Measurements from ENCODE around the gene S100A11. TPM values are rescaled to one million over a fixed set of nuclear protein-coding genes. Genes with fewer than 3 reads are reported as not detected.

S100A11 gene
- polyA plus RNA-seq, 3 donors = 1,184 to 3,364 (median 2,621) TPM

- H3K27ac Mint-ChIP-seq = no peak overlapping the region
- H3K9me3 ChIP-seq (replicated peaks in 1 of 2; ENCODE audit: control insufficient read depth in 1 of 2, insufficient read depth in 1 of 2, low read length in 2 of 2) = no peaks in the 10 kb centered on the region
- no peak for TF ChIP-seq CTCF (IDR thresholded peaks at IDR 0.05)
- H3K36me3 Mint-ChIP-seq = no peaks in the 10 kb centered on the region
- no peaks in the 10 kb centered on the region for H3K36me3 ChIP-seq (replicated peaks in 1 of 2; ENCODE audit: control insufficient read depth in 1 of 2, insufficient read depth in 2 of 2, low read length in 2 of 2)
- H3K4me1 Mint-ChIP-seq = no peaks in the 10 kb centered on the region
- peaks cover 8 to 46% (median 10%) of the 10 kb centered on the region in 3 donors for H3K27me3 Mint-ChIP-seq (ENCODE audit: low read depth in 3 of 3)
- DNase-seq = no peak
- H3K9me3 Mint-ChIP-seq = peaks cover 0 to 2% (median 0%) of the 10 kb centered on the region in 7 donors
- H3K27ac ChIP-seq (ENCODE audit: low read depth in 1 of 2, low read length in 2 of 2) = no peak overlapping the region
- no peaks in the 10 kb centered on the region for H4K20me1 ChIP-seq (ENCODE audit: insufficient read depth, low read length)
- H3K4me3 Mint-ChIP-seq = no peak overlapping the region
- no peak overlapping the region for H2AFZ ChIP-seq (ENCODE audit: insufficient read depth, low read depth, low read length, poor library complexity, severe bottlenecking)
- H3K79me2 ChIP-seq (ENCODE audit: insufficient read depth, low read length) = no peaks in the 10 kb centered on the region
- H3K27me3 ChIP-seq (ENCODE audit: control insufficient read depth in 2 of 2, insufficient read depth in 2 of 2, low read length in 2 of 2) = peaks cover 10 to 11% of the 10 kb centered on the region in 2 donors
- no peak overlapping the region for H3K9ac ChIP-seq (ENCODE audit: insufficient read depth, low read length, poor library complexity, severe bottlenecking)
- H3K4me2 ChIP-seq (replicated peaks; ENCODE audit: extremely low read depth, low read length, poor library complexity, severe bottlenecking) = no peak overlapping the region
- H3K4me1 ChIP-seq (ENCODE audit: control insufficient read depth in 1 of 2, insufficient read depth in 2 of 2, low read length in 2 of 2) = no peaks in the 10 kb centered on the region
- intact Hi-C loops (cut with micrococcal nuclease) = no loop called here
- H3K4me3 ChIP-seq (replicated peaks in 1 of 3; ENCODE audit: low read depth in 2 of 3, low read length in 3 of 3) = no peak overlapping the region
- WGBS (ENCODE audit: insufficient coverage) = 80% methylated on average over 2 of the region's 3 CpGs
Observed at GRCh38 chr1:152072311-152072710, 35.5 kb upstream of the S100A11 start.

- H3K4me3 ChIP-seq (replicated peaks in 1 of 3; ENCODE audit: low read depth in 2 of 3, low read length in 3 of 3) = no peak overlapping the region
- no peak overlapping the region for H2AFZ ChIP-seq (ENCODE audit: insufficient read depth, low read depth, low read length, poor library complexity, severe bottlenecking)
- Mint-ChIP-seq H3K4me1 (peaks cover 2% of the 10 kb centered on the region), H3K27me3 (ENCODE audit: low read depth in 3 of 3) (peaks cover 5 to 42% (median 10%) of the 10 kb centered on the region in 3 donors), H3K9me3 (peaks cover 0 to 2% (median 0%) of the 10 kb centered on the region in 7 donors), H3K27ac (no peak overlapping the region), H3K4me3 (no peak overlapping the region), H3K36me3 (no peaks in the 10 kb centered on the region)
- intact Hi-C loops (cut with micrococcal nuclease) = no loop called here
- TF ChIP-seq CTCF (IDR thresholded peaks at IDR 0.05) = no peak
- no peaks in the 10 kb centered on the region for H3K4me1 ChIP-seq (ENCODE audit: control insufficient read depth in 1 of 2, insufficient read depth in 2 of 2, low read length in 2 of 2)
- H3K27me3 ChIP-seq (ENCODE audit: control insufficient read depth in 2 of 2, insufficient read depth in 2 of 2, low read length in 2 of 2) = peaks cover 5 to 8% of the 10 kb centered on the region in 2 donors
- H3K9ac ChIP-seq (ENCODE audit: insufficient read depth, low read length, poor library complexity, severe bottlenecking) = no peak overlapping the region
- no peaks in the 10 kb centered on the region for H3K79me2 ChIP-seq (ENCODE audit: insufficient read depth, low read length)
- no peak overlapping the region for H3K4me2 ChIP-seq (replicated peaks; ENCODE audit: extremely low read depth, low read length, poor library complexity, severe bottlenecking)
- H3K9me3 ChIP-seq (replicated peaks in 1 of 2; ENCODE audit: control insufficient read depth in 1 of 2, insufficient read depth in 1 of 2, low read length in 2 of 2) = no peaks in the 10 kb centered on the region
- no peaks in the 10 kb centered on the region for H3K36me3 ChIP-seq (replicated peaks in 1 of 2; ENCODE audit: control insufficient read depth in 1 of 2, insufficient read depth in 2 of 2, low read length in 2 of 2)
- WGBS (ENCODE audit: insufficient coverage) = 82% methylated on average over 3 of the region's 3 CpGs
- DNase-seq = no peak
- H3K27ac ChIP-seq (ENCODE audit: low read depth in 1 of 2, low read length in 2 of 2) = no peak overlapping the region
- H4K20me1 ChIP-seq (ENCODE audit: insufficient read depth, low read length) = no peaks in the 10 kb centered on the region
Observed at GRCh38 chr1:152071123-152071522, 34.3 kb upstream of the S100A11 start.

Measured in CD14-positive monocyte (primary cell).